ENCODE results near the gene EFCAB12. TPM values are rescaled to one million over a fixed set of nuclear protein-coding genes. Genes with fewer than 3 reads are reported as not detected.
A peak's percentile ranks its signal among the peaks of the same experiment; 100 is the strongest.

Gene EFCAB12
- total RNA-seq, 2 donors from 2014 or later: under 0.01 to 1.3 TPM

DNA sequence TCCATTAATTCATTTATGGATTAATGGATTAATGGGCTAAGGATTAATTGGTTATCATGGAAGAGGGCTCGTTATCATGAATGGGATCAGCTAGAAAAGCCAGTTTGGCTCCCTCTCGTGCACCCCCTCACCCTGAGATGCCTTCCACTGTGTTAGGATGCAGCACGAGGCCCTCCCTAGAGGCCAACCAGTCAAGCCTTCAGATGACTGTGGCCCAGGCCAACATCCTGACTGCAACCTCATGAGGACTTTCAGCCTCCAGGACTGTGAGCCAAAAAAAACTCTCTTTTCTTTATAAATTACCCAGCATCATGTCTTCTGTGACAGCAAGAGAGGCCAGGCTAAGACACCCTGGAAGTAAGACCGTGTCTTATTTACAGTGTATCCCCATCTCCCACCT is 9.0 kb downstream of the EFCAB12 start:
- TF ChIP-seq, protein P1, sequence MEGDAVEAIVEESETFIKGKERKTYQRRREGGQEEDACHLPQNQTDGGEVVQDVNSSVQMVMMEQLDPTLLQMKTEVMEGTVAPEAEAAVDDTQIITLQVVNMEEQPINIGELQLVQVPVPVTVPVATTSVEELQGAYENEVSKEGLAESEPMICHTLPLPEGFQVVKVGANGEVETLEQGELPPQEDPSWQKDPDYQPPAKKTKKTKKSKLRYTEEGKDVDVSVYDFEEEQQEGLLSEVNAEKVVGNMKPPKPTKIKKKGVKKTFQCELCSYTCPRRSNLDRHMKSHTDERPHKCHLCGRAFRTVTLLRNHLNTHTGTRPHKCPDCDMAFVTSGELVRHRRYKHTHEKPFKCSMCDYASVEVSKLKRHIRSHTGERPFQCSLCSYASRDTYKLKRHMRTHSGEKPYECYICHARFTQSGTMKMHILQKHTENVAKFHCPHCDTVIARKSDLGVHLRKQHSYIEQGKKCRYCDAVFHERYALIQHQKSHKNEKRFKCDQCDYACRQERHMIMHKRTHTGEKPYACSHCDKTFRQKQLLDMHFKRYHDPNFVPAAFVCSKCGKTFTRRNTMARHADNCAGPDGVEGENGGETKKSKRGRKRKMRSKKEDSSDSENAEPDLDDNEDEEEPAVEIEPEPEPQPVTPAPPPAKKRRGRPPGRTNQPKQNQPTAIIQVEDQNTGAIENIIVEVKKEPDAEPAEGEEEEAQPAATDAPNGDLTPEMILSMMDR (IDR thresholded peaks at IDR 0.05): no peak
- no peak for TF ChIP-seq POLR2A (IDR thresholded peaks at IDR 0.05)
- Histone ChIP-seq H3K36me3 (replicated peaks in 1 of 2; ENCODE audit: insufficient read depth in 1 of 2, low read depth in 2 of 2) (no peaks in the 10 kb centered on the region), H3K27me3 (no peaks in the 10 kb centered on the region), H3K4me1 (no peaks in the 10 kb centered on the region), H3K27ac (no peak overlapping the region), H3K4me3 (no peak overlapping the region), H3K9me3 (no peaks in the 10 kb centered on the region)
- WGBS, 2 donors: 82 to 84% methylated on average over 4 of the region's 4 CpGs
- intact Hi-C loops (cut with DNase I): no loop called here
- no peak for DNase-seq
- no peak for ATAC-seq

DNA sequence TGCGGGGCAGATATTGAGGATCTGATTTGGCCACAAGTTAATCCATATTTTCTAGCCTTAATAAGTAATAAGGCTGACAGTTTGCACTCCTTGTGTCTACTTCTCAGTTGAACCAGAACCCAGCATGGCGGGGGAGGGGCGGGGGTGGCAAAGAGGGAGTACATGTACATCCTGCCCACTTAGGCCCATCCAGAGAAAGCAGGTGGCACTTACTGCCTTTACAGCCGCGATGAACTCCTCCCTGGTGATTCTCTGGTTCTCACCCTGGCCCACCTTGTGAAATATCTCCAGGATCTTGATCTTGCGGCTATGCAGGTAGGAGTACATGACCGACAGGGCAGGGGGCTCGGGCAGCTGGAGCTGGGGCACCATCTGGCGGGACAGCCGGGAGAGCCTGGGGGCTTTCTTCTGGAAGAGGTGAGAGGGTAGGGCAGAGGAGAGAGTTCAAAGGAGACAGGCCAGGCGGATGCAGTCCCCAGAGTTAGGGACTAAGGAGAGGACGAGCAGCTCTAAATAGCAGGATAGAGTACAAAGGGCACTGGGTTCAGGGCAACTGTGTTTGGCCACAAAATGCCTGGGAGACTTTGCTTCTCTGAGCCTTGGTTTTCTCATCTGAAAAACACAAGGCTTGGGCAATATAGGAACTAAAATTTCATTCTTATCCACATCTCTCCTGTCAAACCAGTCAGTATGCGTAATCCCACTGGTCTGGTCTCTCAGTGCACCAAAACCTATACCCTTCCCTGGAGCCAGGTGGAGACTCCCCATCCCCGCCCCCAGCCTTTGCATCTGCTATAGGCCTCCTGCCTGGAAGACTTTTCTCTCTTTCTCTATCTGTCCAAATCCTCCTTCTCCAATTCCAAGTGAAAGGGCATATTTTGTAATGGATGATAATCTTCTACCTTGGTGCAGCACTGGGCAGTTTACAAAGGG is 10.1 kb downstream of the EFCAB12 start:
- intact Hi-C loops (cut with DNase I): no loop called here
- no peak for ATAC-seq
- TF ChIP-seq, protein P1 (IDR thresholded peaks at IDR 0.05): no peak
- no peak for TF ChIP-seq POLR2A (IDR thresholded peaks at IDR 0.05)

DNA sequence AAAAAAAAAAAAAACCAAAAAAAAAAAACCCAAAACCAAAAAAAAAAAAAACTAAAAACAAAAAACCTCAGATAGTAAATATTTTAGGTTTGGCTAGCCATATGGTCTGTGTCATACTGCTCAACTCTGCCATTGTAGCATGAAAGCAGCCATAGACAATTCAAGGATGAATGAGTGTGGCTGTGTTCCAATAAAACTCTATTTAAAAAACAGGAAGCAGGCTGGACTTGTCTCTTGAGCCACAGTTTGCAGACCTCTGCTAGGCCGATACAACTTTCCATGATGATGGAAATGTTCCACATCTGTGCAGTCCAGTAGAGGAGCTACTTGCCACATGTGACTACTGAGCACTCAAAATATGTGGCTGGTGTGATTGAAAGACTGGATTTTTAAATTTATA is 11.1 kb downstream of the EFCAB12 start:
- no peaks in the 10 kb centered on the region for H3K36me3 ChIP-seq (replicated peaks in 1 of 2; ENCODE audit: insufficient read depth in 1 of 2, low read depth in 2 of 2)
- WGBS, 2 donors: 63 to 70% methylated on average over 1 of the region's 1 CpG
- H3K4me1 ChIP-seq: no peaks in the 10 kb centered on the region
- intact Hi-C loops (cut with DNase I): no loop called here
- H3K4me3 ChIP-seq: no peak overlapping the region
- no peaks in the 10 kb centered on the region for H3K27me3 ChIP-seq
- H3K9me3 ChIP-seq: no peaks in the 10 kb centered on the region
- H3K27ac ChIP-seq: peak overlapping the region in 1 of 4 donors; percentile 27
- DNase-seq (peak in 1 of 4 donors; percentile 20), ATAC-seq (peak; percentile 22)
- no peak for TF ChIP-seq POLR2A (IDR thresholded peaks at IDR 0.05)
- TF ChIP-seq, protein P1 (IDR thresholded peaks at IDR 0.05): no peak

More for the DNA sequence above, 10.1 kb downstream of the EFCAB12 start:
- Histone ChIP-seq H3K36me3 (replicated peaks in 1 of 2; ENCODE audit: insufficient read depth in 1 of 2, low read depth in 2 of 2) (no peaks in the 10 kb centered on the region), H3K27ac (peak overlapping the region in 1 of 4 donors; percentile 27), H3K27me3 (no peaks in the 10 kb centered on the region), H3K4me1 (no peaks in the 10 kb centered on the region), H3K4me3 (no peak overlapping the region), H3K9me3 (no peaks in the 10 kb centered on the region)
- WGBS, 2 donors: 77 to 81% methylated on average over 14 of the region's 14 CpGs
- DNase-seq: no peak

DNA sequence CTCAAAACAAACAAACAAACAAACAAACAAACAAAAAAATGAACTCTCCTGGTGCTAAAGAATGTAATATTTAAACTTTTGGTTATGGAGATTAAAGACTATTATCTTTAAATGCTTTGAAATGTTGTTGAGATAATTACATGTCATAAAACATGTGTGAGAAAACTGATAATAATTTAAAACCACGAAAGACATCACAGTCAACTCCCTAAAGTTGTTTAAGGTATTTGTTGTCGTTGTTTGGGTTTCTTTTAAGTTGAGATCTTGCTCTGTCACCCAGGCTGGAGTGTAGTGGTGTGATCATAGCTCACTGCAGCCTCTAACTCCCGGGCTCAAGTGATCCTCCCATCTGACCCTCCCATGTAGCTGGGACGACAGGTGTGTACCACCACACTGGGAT is 12.0 kb downstream of the EFCAB12 start:
- H3K27ac ChIP-seq: no peak overlapping the region
- ATAC-seq (no peak), DNase-seq (no peak)
- intact Hi-C loops (cut with DNase I): no loop called here
- TF ChIP-seq, protein P1 (IDR thresholded peaks at IDR 0.05): no peak
- TF ChIP-seq POLR2A (IDR thresholded peaks at IDR 0.05): no peak
- H3K27me3 ChIP-seq: no peaks in the 10 kb centered on the region
- no peak overlapping the region for H3K4me3 ChIP-seq
- no peaks in the 10 kb centered on the region for H3K36me3 ChIP-seq (replicated peaks in 1 of 2; ENCODE audit: insufficient read depth in 1 of 2, low read depth in 2 of 2)
- H3K4me1 ChIP-seq: no peaks in the 10 kb centered on the region
- no peaks in the 10 kb centered on the region for H3K9me3 ChIP-seq
- 73 to 78% methylated on average over 4 of the region's 4 CpGs for WGBS, 2 donors

All from body of pancreas (tissue), 4 donors.